GM12892 (cell line): Measurements from ENCODE around the gene PKNOX1.
"Not testable (repeated sequence)": the region's sequence is repeated elsewhere in the genome, so short reads cannot be mapped to it uniquely, and the experiment has no call there.

Source experiments
- DNase-seq: peaks from one replicate; pipeline ENCODE4 v3.0.0; 2011; ENCODE audit not compliant: insufficient read length
- FAIRE-seq: peaks from 2 replicates; lab custom pipeline; 2011; peaks lifted over from hg19 to GRCh38; lab: Jason Lieb, UNC
- POLR2A ChIP-seq: IDR thresholded peaks from 2 replicates; pipeline ENCODE4 v1.6.1; 2011; ENCODE audit warnings: low read depth, low read length, control low read depth
- POLR2AphosphoS5 ChIP-seq: IDR thresholded peaks from 2 replicates; pipeline ENCODE4 v1.6.1; 2011; ENCODE audit warnings: low read depth, low read length, control low read depth
- TAF1 ChIP-seq: IDR thresholded peaks from 2 replicates; pipeline ENCODE4 v1.6.1; 2011; ENCODE audit warnings: low read depth, mild to moderate bottlenecking, control low read depth, low read length, borderline replicate concordance

Gene PKNOX1

DNA sequence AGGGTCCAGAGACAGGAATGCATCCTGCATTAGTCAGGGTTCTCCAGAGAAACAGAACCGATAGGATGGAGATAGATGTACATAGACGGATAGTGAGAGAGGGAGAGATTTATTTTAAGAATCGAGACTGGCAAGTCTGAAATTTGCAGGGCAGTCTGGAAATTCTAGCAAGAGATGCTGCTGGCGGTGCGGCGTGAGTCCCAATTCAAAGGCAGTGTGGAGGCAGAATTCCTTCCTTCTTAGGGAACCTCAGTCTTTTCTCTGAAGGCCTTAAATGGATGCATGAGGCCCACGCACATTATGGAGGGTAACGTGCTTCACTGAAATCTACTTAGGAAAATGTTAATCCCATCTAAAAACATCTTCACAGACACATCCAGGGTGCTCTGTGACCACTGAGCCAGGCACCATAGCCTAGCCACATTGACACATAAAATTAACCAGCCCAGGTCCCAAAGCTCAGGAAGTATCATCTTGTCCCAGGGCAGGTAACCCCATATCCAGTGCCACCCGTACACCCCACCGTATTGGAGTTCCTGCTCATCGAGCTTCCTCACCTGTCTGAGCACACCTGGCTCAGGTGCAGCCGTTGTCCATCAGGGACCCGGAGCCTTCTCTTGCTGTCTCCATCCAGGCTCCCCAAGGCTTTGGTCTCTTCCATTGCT lies 9.7 kb upstream of the PKNOX1 start:
- TF ChIP-seq TAF1 (no peak), POLR2A (no peak), POLR2AphosphoS5 (no peak)
- no peak for FAIRE-seq
- DNase-seq = no peak

DNA sequence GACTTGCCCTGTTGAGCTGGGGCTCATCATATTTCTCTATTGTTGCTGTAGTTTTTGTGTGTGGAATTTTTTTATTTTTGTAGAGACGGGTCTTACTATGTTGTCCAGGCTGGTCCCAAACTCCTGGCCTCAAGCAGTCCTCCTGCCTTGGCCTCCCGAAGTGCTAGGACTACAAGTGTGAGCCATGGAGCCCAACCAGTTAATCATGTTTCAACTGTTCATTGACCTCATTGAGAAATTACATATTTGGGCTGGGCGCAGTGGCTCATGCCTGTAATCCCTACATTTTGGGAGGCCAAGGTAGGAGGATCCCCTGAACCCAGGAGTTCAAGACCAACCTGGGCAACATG lies 9.2 kb upstream of the PKNOX1 start:
- DNase-seq (no peak), FAIRE-seq (no peak)
- TF ChIP-seq POLR2AphosphoS5 (no peak), POLR2A (no peak)

DNA sequence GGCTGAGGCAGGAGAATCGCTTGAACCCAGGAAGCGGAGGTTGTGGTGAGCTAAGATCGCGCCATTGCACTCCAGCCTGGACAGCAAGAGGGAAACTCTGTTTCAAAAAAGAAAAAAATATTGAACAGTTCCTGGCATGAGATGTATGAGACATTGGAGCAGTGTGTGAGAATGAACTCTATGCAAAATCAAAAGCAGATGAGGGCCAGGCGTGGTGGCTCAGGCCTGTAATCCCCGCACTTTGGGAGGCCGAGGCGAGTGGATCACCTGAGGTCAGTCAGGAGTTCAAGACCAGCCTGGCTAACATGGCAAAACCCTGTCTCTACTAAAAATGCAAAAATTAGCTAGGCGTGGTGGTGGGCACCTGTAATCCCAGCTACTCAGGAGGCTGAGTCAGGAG lies 6.7 kb upstream of the PKNOX1 start:
- not testable (repeated sequence) for DNase-seq

DNA sequence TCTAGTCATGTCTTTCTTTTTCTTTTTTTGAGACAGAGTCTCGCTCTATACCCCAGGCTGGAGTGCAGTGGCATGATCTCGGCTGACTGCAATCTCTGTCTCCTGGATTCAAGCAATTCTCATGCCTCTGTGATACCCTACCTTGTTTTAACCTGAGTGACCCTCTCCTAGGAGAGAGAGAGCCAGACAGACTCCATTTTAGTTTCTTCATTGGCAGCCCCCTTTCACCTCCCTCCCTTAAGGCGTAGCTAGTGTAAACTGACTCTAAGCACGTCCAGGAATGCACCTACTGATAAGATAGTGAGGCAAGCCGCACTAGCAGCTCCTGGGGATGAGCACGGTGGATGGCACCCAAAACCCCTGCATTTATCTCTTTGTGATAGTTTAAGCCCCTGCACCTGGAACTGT lies 5.2 kb upstream of the PKNOX1 start:
- no peak for FAIRE-seq

More for the DNA sequence above, 6.7 kb upstream of the PKNOX1 start:
- not testable (repeated sequence) for FAIRE-seq

DNA sequence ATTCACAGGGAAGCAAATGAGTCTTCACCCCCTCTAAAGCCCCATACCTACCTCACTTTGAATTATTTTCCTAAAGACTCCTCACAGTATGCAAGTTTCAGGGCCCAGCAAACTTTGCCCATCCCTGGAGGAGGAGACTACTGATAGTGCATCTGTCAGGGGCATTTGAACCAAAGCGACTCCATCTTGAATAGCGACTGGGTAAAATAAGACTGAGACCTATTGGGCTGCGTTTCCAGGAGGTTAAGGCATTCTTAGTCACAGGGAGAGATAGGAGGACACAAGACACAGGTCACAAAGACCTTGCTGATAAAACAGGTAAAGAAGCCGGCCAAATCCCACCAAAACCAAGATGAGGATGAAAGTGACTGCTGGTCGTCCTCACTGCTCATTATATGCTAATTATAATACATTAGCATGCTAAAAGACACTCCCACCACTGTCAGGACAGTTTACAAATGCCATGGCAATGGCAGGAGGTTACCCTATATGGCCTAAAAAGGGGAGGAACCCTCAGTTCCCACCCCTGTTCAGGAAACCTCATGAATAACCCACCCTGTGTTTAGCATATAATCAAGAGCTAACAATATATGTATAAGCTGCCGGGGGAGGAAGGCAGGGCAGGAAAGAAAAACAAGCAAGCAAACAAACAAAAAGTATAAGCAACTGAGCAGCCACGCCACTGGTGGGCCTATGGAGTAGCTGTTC lies 3.3 kb upstream of the PKNOX1 start:
- DNase-seq (no peak), FAIRE-seq (no peak)
- TF ChIP-seq POLR2A = no peak
- TF ChIP-seq TAF1 = no peak
- TF ChIP-seq POLR2AphosphoS5 = no peak

More for the DNA sequence above, 5.2 kb upstream of the PKNOX1 start:
- TF ChIP-seq POLR2AphosphoS5 (no peak), TAF1 (no peak), POLR2A (no peak)
- no peak for DNase-seq

DNA sequence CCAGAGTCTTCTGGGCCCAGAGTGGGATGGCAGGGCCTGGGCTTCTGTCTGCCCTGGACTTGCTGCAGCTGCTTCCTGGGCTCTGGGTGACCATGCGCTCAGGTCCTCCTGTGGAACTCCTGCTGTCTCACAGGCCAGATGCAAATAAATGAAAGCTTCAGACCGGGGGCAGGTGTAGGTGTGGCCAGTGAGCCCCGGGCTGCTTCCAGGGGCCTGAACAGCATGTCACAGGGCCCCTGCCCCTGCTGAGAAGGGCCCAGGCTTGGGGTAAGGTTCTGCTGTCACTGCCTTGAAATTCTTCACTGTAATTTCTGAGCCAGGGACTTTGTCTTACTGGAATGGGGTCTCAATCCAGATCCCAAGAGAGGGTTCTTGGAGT lies 2.5 kb upstream of the PKNOX1 start:
- TF ChIP-seq POLR2A = no peak
- TF ChIP-seq POLR2AphosphoS5 = no peak
- no peak for TF ChIP-seq TAF1
- FAIRE-seq (no peak), DNase-seq (no peak)

DNA sequence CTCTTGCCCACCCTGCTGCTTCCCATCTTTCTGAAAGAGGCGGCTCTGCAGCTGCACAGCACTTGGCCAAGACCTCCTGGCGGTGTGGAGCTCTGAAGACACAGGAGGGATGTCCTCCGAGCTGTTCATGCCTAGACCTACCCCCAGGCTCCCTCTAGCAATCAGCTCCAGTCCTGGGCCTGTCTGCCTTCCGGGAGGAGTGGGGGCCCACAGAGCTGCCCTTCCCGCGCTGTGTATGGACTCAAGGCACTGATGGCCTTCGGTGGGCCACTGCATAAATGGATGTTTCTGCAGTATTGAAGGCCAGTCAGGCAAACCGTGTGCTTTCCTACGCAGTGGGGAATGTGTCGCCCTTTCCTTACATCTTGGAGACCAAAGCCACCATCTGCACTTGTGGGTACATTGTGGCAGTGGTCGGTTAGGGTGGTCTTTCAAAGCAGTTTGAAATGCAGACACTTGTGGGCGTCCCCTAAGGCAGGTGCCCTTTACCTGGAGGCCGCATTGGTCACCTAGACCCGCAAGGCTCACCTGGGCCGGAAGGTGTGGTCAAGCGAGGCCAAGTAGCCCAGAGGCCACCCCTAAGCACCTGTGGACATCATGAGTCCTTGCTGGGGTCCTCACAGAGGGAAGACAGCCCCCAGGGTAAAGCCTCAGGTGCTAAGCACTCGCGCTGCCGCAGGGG lies 912 bp upstream of the PKNOX1 start:
- TF ChIP-seq TAF1 (no peak), POLR2AphosphoS5 (no peak), POLR2A (no peak)
- DNase-seq (no peak), FAIRE-seq (no peak)

DNA sequence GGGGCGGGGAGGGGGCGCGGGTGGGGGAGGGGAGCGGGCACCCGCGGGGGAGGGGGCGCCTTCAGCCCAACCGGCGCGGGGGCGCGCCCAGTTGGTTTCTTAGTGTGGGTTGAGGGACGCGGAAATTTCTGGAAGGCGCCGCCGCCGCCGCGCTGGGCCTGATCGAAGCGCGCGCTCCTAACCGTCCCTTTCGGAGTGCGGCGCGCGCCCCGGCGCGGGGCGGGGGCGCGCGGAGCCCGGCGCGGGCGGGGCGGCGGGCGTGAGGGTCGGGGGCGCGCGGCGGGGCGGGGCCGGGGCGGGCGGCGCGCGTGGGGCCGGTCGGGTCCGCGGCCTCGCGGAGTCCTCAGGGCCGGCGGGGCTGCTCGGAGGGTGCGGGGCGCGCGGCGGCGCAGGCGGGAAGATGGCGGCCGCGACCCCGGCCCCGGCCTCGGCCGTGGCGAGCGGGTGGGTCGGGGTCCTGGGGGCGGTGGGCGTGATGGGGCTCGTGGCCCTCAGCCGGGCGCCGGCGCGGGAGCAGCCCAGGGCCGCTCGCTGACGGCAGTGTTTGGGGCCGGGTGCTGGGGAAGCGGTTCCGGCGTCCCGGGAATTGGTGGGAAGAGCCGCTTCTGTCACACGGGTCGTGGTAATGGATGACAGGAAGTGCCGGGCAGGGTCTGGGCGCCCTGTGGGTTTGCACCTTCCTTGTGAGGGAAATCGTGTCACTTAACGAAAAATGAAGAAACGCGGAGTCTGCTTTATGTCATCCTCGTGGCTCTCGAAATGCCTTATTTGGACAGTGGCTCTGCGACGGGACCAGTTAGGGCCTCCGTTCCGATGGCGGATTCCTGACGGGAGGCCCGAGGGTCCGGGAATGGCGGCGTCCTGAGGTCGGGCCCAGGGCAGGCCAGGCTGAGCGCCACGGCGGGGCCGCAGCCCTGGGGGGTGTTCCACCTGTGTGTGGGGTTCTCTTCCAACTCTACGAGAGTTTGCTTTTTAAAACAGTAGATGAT lies 764 bp downstream of the PKNOX1 start:
- FAIRE-seq (no peak), DNase-seq (peak; percentile 72)
- TF ChIP-seq POLR2A (peak; percentile 58), POLR2AphosphoS5 (peak; percentile 60), TAF1 (no peak; the same call in 1 of the 2 replicates)

DNA sequence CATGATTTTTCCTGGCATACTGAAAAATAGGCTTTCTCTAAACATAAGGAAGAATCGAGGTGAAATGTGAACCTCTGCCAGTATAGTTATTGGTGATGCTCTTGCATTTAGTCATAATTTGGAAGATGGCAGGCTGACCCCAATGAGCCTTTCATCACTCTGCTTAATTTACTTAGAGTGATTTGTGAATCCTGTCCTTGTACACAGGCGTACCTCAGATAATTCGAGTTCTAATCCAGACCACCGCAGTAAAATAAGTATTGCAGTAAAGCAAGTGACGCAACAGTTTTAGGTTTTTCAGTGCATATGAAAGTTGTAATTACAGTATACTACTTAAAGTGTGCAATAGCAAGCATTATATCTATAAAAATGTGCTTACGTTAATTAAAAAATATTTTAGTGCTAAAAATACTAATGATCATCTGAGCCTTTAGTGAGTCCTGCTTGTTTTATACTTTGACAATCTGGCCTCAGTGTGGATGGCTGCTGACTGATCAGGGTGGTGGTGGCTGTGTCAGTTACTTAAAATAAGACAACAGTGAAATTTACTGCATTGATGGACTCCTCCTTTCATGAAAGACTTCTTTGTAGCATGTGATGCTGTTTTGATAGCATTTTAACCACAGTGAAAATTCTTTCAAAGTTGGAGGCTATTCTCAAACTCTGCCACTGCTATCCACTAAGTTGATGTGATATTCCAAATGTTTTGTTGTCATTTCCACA lies 1.7 kb downstream of the PKNOX1 start:
- no peak for DNase-seq
- TF ChIP-seq POLR2A (no peak), TAF1 (no peak), POLR2AphosphoS5 (no peak)
- FAIRE-seq = no peak

DNA sequence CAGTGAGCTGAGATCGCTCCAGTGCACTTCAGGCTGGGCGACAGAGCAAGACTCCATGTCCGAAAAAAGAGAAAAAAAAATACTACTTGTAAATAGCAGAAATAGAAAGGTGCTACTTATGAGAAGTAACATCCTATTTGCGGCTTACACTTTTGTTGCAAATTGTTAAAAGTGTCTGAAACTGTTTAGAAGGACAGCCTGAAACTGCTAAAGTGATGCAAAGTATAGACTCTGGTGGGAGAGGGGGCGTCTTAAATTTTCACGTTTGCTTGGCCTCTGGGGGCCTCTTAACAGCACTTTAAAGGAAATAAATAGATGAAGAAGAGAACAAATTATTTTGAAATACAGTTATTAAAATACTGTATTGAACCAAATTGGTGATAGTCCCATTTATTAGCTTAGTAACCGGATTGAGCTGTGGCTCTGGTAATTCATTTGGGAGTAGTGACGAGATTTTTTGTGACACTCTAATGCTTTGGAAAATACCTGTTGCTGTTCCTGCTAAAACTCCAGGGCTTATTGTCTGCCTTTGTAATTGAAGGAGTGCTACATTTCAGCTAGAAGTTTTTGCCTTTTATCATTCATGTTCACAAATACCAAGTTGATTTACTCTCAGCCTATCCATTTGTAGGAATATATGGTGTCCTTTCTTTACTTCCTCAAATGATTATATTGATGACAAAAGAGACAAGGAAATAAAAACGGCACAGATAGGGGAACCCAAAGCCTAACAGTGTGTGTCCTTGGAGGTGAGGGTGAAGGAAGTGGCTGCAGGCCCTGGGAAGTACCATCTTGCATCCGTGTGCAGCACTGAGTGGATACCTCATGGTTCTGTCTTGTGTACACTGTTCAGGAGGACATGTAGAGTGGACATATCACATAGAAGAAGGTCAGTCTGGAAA lies 6.2 kb downstream of the PKNOX1 start:
- DNase-seq = no peak
- TF ChIP-seq POLR2A = no peak
- no peak for TF ChIP-seq POLR2AphosphoS5
- no peak for TF ChIP-seq TAF1
- FAIRE-seq = no peak
